ENCODE data around the gene ALDOA. TPM values are rescaled to one million over a fixed set of nuclear protein-coding genes. Genes with fewer than 3 reads are reported as not detected.
"Not testable (repeated sequence)": the region's sequence is repeated elsewhere in the genome, so short reads cannot be mapped to it uniquely, and the experiment has no call there.

ALDOA gene
- total and polyA plus RNA-seq, 9 of the 15 experiments (the other 6 are each of a cell fraction or from before 2014, with no cell fraction given) = 311 to 2,224 (median 1,293) TPM

GRCh38 chr16:30016555-30017276 lies 48.8 kb upstream of the ALDOA start:
- BruUV-seq (replicated peaks) = no TSS peak
- FAIRE-seq (no peak), ATAC-seq (no peak), DNase-seq (ENCODE audit: extremely low read depth in 1 of 4, low spot score in 3 of 4) (no peak)
- Histone ChIP-seq H3K4me1 (replicated peaks in 1 of 2; ENCODE audit: control insufficient read depth in 2 of 2, insufficient read depth in 2 of 2, low read length in 2 of 2) (peaks cover 0 to 15% of the 10 kb centered on the region in 2 experiments; a peak in 3 of 5 replicates), H3K9ac (ENCODE audit: insufficient read depth in 1 of 2, low read depth in 2 of 2, low read length in 2 of 2) (no peak overlapping the region), H3K4me3 (no peak overlapping the region), H3K36me3 (ENCODE audit: control insufficient read depth, insufficient read depth, low read length) (no peaks in the 10 kb centered on the region), H3K9me1 (ENCODE audit: control insufficient read depth, insufficient read depth, low read length) (no peaks in the 10 kb centered on the region), H2AFZ (ENCODE audit: low read depth, low read length) (no peak overlapping the region), H3K79me2 (ENCODE audit: control insufficient read depth, insufficient read depth, low read length) (no peaks in the 10 kb centered on the region; the same call in 2 of the 3 replicates), H3K9me3 (replicated peaks; ENCODE audit: control insufficient read depth, insufficient read depth, low read depth, low read length) (no peaks in the 10 kb centered on the region), H3K27ac (ENCODE audit: extremely low read depth, low read depth, low read length) (no peak overlapping the region), H4K20me1 (replicated peaks; ENCODE audit: control insufficient read depth, insufficient read depth, low read length) (peaks cover 3% of the 10 kb centered on the region; the same call in 1 of the 2 replicates), H3K4me2 (ENCODE audit: insufficient read depth, low read length) (no peak overlapping the region), H3K27me3 (ENCODE audit: control insufficient read depth in 2 of 2, insufficient read depth in 2 of 2, low read length in 2 of 2) (peaks cover 0 to 4% of the 10 kb centered on the region in 2 experiments; a peak in 1 of 5 replicates)
- TF ChIP-seq KLF6 (CRISPR knock-in tag; IDR thresholded peaks at IDR 0.05; ENCODE audit: borderline replicate concordance) (no peak), PHB2 (IDR thresholded peaks at IDR 0.05; ENCODE audit: low read depth) (no peak), ZSCAN32 (CRISPR knock-in tag; IDR thresholded peaks at IDR 0.05) (no peak)
- POLR2A ChIA-PET = no interaction called here
- intact Hi-C loops (cut with micrococcal nuclease) (no loop called here), in situ Hi-C loops (cut with MboI) (no loop called here)
- 7% methylated on average over 8 of the region's 8 CpGs for WGBS (ENCODE audit: insufficient coverage, low coverage, missing lambda C conversion rate)
- CTCF ChIA-PET (ENCODE audit: low intra/inter-chr PET ratio) = interaction anchor here (0.6 kb wide), 1 partner anchor 936 kb away, joined by 3 read pairs; no protein-coding TSS in a partner anchor

DNA sequence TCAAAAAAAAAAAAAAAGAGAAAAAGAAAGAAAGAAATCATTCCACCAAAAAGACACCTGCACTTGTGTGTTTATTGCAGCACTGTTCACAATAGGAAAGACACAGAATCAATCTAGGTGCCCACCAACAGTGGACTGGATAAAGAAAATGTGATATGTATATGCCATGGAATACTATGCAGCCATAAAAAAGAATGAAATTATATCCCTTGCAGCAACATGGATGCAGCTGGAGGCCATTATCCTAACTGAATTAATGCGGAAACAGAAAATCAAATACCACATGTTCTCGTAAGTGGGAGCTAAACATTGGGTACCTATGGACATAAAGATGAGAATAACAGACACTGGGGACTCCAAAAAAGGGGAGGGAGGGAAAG lies 48.3 kb upstream of the ALDOA start:
- Histone ChIP-seq H2AFZ (ENCODE audit: low read depth, low read length) (no peak overlapping the region), H4K20me1 (replicated peaks; ENCODE audit: control insufficient read depth, insufficient read depth, low read length) (peaks cover 3% of the 10 kb centered on the region; the same call in 1 of the 2 replicates), H3K36me3 (ENCODE audit: control insufficient read depth, insufficient read depth, low read length) (no peaks in the 10 kb centered on the region), H3K27me3 (ENCODE audit: control insufficient read depth in 2 of 2, insufficient read depth in 2 of 2, low read length in 2 of 2) (peaks cover 0 to 4% of the 10 kb centered on the region in 2 experiments; a peak in 1 of 5 replicates), H3K4me3 (no peak overlapping the region), H3K9ac (ENCODE audit: insufficient read depth in 1 of 2, low read depth in 2 of 2, low read length in 2 of 2) (no peak overlapping the region), H3K9me3 (replicated peaks; ENCODE audit: control insufficient read depth, insufficient read depth, low read depth, low read length) (no peaks in the 10 kb centered on the region), H3K4me1 (replicated peaks in 1 of 2; ENCODE audit: control insufficient read depth in 2 of 2, insufficient read depth in 2 of 2, low read length in 2 of 2) (peaks cover 0 to 13% of the 10 kb centered on the region in 2 experiments; a peak in 3 of 5 replicates), H3K27ac (ENCODE audit: extremely low read depth, low read depth, low read length) (no peak overlapping the region), H3K4me2 (ENCODE audit: insufficient read depth, low read length) (no peak overlapping the region), H3K79me2 (ENCODE audit: control insufficient read depth, insufficient read depth, low read length) (no peaks in the 10 kb centered on the region; the same call in 2 of the 3 replicates), H3K9me1 (ENCODE audit: control insufficient read depth, insufficient read depth, low read length) (no peaks in the 10 kb centered on the region)
- DNase-seq (ENCODE audit: extremely low read depth in 1 of 4, low spot score in 3 of 4) (no peak), ATAC-seq (no peak), FAIRE-seq (no peak)
- peak; percentile 90 for TF ChIP-seq ZNF146 (CRISPR knock-in tag; IDR thresholded peaks at IDR 0.05; ENCODE audit: unreplicated experiment)
- peak; percentile 43 for TF ChIP-seq RBM25 (IDR thresholded peaks at IDR 0.05; ENCODE audit: low read depth, low read length, severe bottlenecking)
- TF ChIP-seq ILF3 (IDR thresholded peaks at IDR 0.05; ENCODE audit: borderline replicate concordance) = no peak
- no TSS peak for BruUV-seq (replicated peaks)
- WGBS (ENCODE audit: insufficient coverage, low coverage, missing lambda C conversion rate) = 8% methylated on average over 2 of the region's 2 CpGs
- ChIA-PET CTCF (ENCODE audit: low intra/inter-chr PET ratio) (interaction anchor here (0.6 kb wide), 1 partner anchor 936 kb away, joined by 3 read pairs; no protein-coding TSS in a partner anchor), POLR2A (no interaction called here)
- intact Hi-C loops (cut with micrococcal nuclease) = no loop called here
- in situ Hi-C loops (cut with MboI) = no loop called here

DNA sequence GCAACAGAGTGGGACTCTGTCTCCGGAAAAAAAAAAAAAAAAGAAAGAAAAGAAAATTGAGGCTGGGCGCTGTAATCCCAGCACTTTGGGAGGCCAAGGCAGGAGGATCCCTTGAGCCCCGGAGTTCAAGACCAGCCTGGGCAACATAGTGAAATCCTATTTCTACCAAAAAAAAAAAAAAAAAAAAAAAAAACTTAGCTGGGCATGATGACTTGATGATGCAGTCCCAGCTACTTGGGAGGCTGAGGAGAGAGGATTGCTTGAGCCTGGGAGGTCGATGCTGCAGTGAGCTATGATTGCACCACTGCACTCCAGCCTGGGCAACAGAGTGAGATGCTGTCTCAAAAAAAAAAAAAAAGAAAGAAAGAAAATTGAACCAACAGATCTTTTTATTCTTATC lies 47.6 kb upstream of the ALDOA start:
- POLR2A ChIA-PET; H2AFZ ChIP-seq (ENCODE audit: low read depth, low read length); H3K4me2 ChIP-seq (ENCODE audit: insufficient read depth, low read length); FAIRE-seq; H4K20me1 ChIP-seq (replicated peaks; ENCODE audit: control insufficient read depth, insufficient read depth, low read length); H3K27me3 ChIP-seq (ENCODE audit: control insufficient read depth in 2 of 2, insufficient read depth in 2 of 2, low read length in 2 of 2); in situ Hi-C loops (cut with MboI); H3K4me3 ChIP-seq; H3K9me3 ChIP-seq (replicated peaks; ENCODE audit: control insufficient read depth, insufficient read depth, low read depth, low read length); H3K36me3 ChIP-seq (ENCODE audit: control insufficient read depth, insufficient read depth, low read length); H3K9me1 ChIP-seq (ENCODE audit: control insufficient read depth, insufficient read depth, low read length); ATAC-seq; CTCF ChIA-PET (ENCODE audit: low intra/inter-chr PET ratio); H3K27ac ChIP-seq (ENCODE audit: extremely low read depth, low read depth, low read length); BruUV-seq (replicated peaks); intact Hi-C loops (cut with micrococcal nuclease); H3K79me2 ChIP-seq (ENCODE audit: control insufficient read depth, insufficient read depth, low read length); DNase-seq (ENCODE audit: extremely low read depth in 1 of 4, low spot score in 3 of 4); H3K9ac ChIP-seq (ENCODE audit: insufficient read depth in 1 of 2, low read depth in 2 of 2, low read length in 2 of 2): not testable (repeated sequence)
- H3K4me1 ChIP-seq (replicated peaks in 1 of 2; ENCODE audit: control insufficient read depth in 2 of 2, insufficient read depth in 2 of 2, low read length in 2 of 2) = peaks cover 0 to 11% of the 10 kb centered on the region in 2 experiments; a peak in 3 of 5 replicates
- WGBS (ENCODE audit: insufficient coverage, low coverage, missing lambda C conversion rate) = 0% methylated on average over 1 of the region's 4 CpGs

All from K562 (cell line).